Fibroblast of gingiva (primary cell): ENCODE results near the gene MKRN2.
"Not testable (repeated sequence)": the region's sequence is repeated elsewhere in the genome, so short reads cannot be mapped to it uniquely, and the experiment has no call there.

ENCODE experiments used
- DNase-seq: peaks from one replicate; pipeline ENCODE4 v3.0.0-alpha.2; 2011; ENCODE audit warnings: low read depth

The MKRN2 gene

GRCh38 chr3:12630843-12631242 lies 74.0 kb downstream of the MKRN2 start:
- not testable (repeated sequence) for DNase-seq

GRCh38 chr3:12632523-12632922 lies 75.6 kb downstream of the MKRN2 start:
- DNase-seq, result no peak

- no peak for DNase-seq
These were observed 76.2 kb downstream of the MKRN2 start for GRCh38 chr3:12633108-12633507.
